NCI-H82 treated with DMSO at 0.1 percent for 48 hours (cell line): Measurements from ENCODE around the gene HTRA2.

Experiments used
- DNase-seq: peaks from one replicate; lab custom pipeline; 2025; ENCODE audit not compliant: unreplicated experiment; lab: John Stamatoyannopoulos, UW

The HTRA2 gene

GRCh38 chr2:74515271-74515980 lies 14.3 kb upstream of the HTRA2 start:
- DNase-seq: no peak

DNA sequence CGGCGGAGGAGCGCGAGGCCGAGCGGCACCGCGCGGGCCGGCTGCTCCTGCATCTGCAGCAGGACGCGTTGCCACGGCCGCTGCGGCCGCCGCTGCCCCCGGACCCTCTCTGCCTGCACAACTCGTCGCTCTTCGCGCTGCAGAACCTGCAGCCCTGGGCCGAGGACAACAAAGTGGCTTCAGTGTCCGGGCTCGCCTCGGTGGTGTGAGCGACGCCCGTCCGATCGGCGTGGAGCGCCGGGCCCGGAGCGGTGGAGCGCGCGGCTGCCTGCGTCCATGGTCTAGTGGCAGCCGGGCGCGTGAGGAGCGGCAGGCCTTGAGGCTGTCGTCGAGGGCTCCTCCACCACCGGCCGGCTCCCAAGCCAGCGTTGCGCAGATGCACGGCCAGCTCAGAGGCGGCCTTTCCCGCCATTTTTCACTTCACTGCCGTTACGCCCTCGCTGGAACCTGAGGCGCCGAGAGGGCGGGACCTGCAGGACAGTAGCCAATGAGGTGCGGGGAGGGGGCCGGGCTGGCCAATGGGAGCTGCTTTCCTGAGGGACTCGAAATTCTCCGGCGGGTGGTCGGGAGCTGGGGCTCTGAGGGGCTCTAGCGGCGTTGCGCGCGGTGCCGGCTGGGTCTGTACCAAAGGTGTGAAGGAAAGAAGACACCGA lies 13.6 kb upstream of the HTRA2 start:
- DNase-seq: peak; percentile 23

GRCh38 chr2:74516650-74517049 lies 13.1 kb upstream of the HTRA2 start:
- DNase-seq: no peak

DNA sequence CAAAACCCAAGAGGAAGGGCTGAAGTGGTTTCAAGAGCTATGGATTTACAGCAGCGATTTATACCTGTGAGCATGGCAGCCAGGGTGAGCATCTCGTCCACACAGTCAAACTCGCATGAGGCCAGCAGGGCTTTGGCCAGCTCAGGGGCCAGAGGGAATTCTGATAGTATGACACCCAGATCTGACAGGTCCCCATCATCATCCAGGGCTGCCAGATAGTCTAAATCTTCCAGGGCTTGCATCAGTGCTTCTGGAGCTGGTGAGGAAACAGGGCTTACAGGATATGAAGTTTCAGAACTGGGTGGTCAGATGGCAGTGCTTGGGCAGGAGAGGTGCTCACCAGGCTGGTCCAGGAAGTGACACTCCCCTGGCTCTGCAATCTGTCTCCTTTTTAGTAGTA lies 7.2 kb upstream of the HTRA2 start:
- DNase-seq: no peak

GRCh38 chr2:74524005-74524404 lies 5.7 kb upstream of the HTRA2 start:
- DNase-seq: no peak

GRCh38 chr2:74524955-74525716 lies 4.6 kb upstream of the HTRA2 start:
- no peak for DNase-seq

- DNase-seq: peak; percentile 18
Observed at GRCh38 chr2:74525717-74526648, 3.8 kb upstream of the HTRA2 start, which contains the start of gene DQX1. DQX1 (minus strand) TSS chr2:74526231; CDS start chr2:74525729, 502 bp downstream.

GRCh38 chr2:74526649-74527230 lies 3.0 kb upstream of the HTRA2 start:
- DNase-seq: no peak

GRCh38 chr2:74527741-74528140 lies 2.0 kb upstream of the HTRA2 start:
- DNase-seq: no peak

GRCh38 chr2:74528600-74529356 lies 955 bp upstream of the HTRA2 start:
- DNase-seq: no peak

DNA sequence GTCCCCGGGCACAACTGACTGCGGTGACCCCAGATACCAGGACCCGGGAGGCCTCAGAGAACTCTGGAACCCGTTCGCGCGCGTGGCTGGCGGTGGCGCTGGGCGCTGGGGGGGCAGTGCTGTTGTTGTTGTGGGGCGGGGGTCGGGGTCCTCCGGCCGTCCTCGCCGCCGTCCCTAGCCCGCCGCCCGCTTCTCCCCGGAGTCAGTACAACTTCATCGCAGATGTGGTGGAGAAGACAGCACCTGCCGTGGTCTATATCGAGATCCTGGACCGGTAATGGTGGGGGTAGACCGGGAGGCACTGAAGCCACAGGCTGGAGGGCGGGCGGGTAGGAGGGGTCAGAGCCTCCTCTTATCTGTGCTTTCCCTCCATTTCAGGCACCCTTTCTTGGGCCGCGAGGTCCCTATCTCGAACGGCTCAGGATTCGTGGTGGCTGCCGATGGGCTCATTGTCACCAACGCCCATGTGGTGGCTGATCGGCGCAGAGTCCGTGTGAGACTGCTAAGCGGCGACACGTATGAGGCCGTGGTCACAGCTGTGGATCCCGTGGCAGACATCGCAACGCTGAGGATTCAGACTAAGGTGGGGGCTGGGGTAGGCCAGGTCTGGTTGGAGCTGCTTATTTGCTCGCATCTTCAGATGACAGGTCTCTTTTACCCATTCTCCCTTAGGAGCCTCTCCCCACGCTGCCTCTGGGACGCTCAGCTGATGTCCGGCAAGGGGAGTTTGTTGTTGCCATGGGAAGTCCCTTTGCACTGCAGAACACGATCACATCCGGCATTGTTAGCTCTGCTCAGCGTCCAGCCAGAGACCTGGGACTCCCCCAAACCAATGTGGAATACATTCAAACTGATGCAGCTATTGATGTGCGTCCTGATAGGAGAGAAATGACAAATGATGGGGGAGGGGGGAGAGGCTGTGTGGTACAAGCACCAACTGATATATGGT lies 780 bp downstream of the HTRA2 start:
- no peak for DNase-seq

- DNase-seq: no peak
Observed at GRCh38 chr2:74531666-74532065, 1.9 kb downstream of the HTRA2 start.

- peak; percentile 47 for DNase-seq
Observed at GRCh38 chr2:74532222-74532621, 2.5 kb downstream of the HTRA2 start.

DNA sequence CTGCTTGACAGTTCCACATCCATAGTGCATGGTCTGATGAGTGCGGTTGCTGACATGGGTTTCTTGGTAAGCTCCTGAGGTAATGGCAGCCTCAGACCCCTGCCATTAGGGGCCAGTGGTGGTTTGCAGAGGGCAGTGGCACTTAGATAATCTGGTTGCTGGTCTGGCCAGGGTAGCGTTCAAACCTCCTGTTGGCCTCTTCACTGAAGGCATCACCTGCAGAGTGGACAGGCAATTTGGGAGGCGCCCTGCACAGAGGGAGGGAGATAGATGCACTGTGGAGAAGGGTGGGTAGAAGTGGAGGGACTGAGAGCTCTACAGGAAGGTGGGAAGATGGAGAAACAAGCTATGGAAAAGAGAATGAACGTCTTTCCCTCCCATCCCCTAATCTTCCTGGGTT lies 3.7 kb downstream of the HTRA2 start:
- no peak for DNase-seq

- no peak for DNase-seq
Observed at GRCh38 chr2:74534411-74534810, 4.7 kb downstream of the HTRA2 start.

DNA sequence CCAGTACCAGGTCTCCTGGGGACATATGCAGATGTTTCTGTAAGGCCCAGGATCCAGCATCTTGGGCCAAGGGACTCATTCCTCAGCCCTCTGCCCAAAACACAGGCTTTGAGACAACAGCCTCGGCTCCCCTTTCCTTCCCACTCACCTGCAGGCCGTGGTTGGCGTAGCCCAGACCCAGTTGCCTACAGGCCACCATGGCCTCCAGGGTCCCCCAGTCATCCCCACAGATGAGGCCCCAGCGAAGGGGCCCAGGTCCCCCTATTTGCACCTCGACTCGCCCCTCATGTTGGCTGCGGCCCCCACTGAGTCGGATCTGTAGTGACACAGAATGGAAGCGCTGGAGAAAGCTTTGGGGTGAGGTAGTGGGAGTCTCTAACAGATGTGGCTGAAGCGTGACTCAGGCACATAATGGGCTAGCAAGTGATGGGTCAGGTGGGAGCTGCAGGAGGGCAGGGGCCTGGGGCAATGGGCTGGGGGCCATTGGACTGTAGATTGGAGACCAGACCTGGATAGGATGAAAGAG lies 5.8 kb downstream of the HTRA2 start:
- no peak for DNase-seq

DNA sequence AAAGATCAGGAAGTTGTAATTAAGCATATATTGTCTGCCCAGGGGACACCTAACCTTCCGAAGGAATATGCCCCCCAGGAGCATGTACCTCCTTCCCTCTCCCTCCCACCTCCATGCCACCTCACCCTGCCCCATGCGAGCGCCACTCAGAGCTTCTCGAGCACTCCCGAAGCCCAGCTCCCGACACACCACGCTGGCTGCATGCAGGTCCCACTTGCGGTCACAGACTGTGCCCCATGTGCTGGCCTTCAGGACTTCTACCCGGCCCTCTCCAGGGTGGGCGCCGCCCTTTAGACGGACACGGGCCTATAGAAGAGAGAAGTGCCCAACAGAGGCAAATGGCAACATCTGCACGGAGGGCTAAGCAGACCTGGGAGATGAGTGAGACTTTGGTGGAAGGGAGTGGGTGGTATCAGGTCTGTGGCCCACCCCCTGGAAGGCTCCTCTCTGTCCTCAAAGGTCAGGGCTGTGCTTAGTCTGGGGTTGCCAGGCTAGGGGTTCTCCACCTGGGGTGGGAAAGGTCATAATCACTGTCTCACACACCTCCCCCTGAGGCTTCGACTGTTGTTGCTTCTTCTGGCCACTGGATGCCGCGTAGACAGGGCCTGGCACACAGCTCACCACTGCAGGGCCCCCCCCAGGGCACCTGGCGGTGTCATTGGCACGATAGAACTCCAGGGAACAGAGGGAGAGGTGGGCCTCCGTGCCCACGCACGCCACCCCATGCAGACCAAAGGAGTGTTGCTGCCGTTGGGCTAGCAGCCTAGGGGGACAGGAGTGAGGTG lies 6.6 kb downstream of the HTRA2 start:
- no peak for DNase-seq

DNA sequence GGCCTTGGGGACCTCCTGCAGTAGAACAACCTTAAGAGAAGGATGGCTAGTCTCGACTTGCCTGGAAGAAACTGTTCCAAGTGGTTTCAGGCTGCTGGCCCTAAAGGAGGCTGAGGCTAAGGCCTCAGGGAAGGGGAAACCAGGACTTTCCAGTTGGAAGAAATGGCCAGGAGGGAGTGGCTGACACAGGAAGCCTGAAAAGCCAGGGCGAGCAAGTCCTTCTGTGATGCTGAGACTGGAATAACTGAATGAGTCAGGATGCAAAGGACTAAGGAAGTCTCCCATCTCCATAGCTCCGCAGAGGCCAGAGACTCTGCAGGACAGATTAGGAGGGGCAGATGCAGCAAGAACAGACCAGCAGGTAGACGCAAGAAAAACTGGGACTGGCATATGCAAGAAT lies 7.4 kb downstream of the HTRA2 start:
- DNase-seq: no peak
